ENCODE measurements around the gene SNRPD3. TPM values are rescaled to one million over a fixed set of nuclear protein-coding genes. Genes with fewer than 3 reads are reported as not detected.

The SNRPD3 gene
- total RNA-seq, 1 donor, result 57.5 TPM

DNA sequence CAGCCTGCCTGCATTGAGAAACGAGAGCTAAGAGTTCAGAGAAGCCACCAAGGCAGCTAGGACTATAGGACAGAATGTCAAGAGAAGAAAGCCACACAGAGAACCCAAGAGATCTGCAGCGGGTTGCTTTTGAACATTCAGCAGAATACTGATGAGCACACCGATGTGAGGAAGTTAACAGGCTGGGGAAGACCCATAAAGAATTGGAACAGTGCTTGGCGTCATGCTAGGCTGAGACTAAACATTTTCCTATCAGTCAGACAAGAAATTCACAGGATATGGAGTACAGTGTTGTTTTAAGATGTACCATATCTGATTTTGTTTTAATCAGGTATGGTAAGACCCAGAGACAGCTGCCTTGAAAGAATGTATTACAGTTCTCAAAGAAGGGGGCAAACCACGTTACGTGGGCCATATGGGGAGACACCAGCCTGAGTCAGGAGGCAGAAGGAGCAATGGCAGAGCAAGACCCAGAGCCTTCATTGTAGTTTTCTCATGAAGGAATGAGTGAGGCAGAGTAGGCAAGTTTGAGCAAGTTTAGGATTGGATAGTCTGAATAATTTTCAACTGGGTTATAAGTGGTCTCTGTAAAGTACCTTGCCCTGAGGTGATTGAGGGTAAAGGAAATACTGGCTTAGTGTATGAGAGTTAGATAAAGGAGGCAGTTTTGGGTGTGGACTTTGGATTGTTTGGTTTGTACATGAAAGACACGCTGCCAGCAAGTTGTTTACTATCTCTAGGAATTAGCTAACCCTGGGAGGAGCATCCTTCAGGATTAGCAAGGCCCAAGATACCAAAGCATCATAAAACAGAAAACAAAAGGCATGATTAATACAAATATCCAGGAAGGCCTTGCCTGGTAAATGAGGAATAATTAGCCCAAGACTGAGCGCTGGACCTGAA is 22.8 kb downstream of the SNRPD3 start:
- Histone ChIP-seq H3K9me3 (ENCODE audit: low read depth, low read length) (no peaks in the 10 kb centered on the region), H3K4me3 (ENCODE audit: insufficient read depth, low read length) (no peak overlapping the region), H3K4me2 (ENCODE audit: insufficient read depth, low read length) (no peak overlapping the region), H3K27me3 (ENCODE audit: insufficient read depth, low read length) (no peaks in the 10 kb centered on the region), H3K36me3 (ENCODE audit: insufficient read depth, low read length) (peaks cover 16% of the 10 kb centered on the region), H4K20me1 (ENCODE audit: insufficient read depth, low read length) (no peaks in the 10 kb centered on the region), H3K4me1 (ENCODE audit: insufficient read depth, low read length) (peaks cover 13% of the 10 kb centered on the region), H3K79me2 (ENCODE audit: insufficient read depth, low read length) (no peaks in the 10 kb centered on the region), H2AFZ (ENCODE audit: low read length) (no peak overlapping the region), H3K27ac (ENCODE audit: low read depth, low read length) (no peak overlapping the region)
- TF ChIP-seq, protein P1, sequence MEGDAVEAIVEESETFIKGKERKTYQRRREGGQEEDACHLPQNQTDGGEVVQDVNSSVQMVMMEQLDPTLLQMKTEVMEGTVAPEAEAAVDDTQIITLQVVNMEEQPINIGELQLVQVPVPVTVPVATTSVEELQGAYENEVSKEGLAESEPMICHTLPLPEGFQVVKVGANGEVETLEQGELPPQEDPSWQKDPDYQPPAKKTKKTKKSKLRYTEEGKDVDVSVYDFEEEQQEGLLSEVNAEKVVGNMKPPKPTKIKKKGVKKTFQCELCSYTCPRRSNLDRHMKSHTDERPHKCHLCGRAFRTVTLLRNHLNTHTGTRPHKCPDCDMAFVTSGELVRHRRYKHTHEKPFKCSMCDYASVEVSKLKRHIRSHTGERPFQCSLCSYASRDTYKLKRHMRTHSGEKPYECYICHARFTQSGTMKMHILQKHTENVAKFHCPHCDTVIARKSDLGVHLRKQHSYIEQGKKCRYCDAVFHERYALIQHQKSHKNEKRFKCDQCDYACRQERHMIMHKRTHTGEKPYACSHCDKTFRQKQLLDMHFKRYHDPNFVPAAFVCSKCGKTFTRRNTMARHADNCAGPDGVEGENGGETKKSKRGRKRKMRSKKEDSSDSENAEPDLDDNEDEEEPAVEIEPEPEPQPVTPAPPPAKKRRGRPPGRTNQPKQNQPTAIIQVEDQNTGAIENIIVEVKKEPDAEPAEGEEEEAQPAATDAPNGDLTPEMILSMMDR (IDR thresholded peaks at IDR 0.05; ENCODE audit: extremely low read depth, low read depth, low read length), result no peak
- DNase-seq (ENCODE audit: insufficient read length, low spot score, missing footprints), result no peak

DNA sequence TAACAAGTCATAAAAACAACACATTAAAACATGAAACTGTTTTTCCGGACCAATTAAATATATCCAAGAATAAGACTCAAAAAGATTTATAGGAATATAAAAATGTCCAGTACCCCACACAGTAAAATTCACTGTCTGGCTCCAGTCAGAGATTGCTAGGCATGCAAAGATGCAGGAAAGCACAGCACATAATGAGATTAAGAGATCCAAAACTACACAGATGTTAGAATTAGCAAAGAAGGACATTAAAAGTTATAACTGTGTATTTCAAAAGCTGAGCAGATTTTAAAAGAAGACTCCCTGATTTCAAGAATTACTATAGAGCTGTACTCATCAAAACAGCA is 23.4 kb downstream of the SNRPD3 start:
- no peak overlapping the region for H3K27ac ChIP-seq (ENCODE audit: low read depth, low read length)
- H3K4me2 ChIP-seq (ENCODE audit: insufficient read depth, low read length), result no peak overlapping the region

DNA sequence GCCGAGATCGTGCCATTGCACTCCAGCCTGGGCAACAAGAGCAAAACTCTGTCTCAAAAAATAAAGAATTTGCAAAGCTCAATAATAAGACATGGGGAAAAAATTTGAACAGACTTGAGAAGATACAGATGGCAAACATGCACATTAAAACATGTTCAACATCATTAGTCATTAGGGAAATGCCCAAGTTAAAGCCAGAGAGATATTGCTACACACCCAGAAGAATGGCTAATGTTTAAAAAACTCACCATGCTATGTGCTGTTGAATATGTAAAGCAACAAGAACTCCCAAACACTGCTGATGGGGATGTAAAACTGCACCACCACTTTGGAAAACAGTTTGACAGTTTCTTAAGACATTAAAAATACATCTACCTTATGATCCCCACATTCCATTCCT is 24.5 kb downstream of the SNRPD3 start:
- no peaks in the 10 kb centered on the region for H3K79me2 ChIP-seq (ENCODE audit: insufficient read depth, low read length)
- H4K20me1 ChIP-seq (ENCODE audit: insufficient read depth, low read length), result no peaks in the 10 kb centered on the region
- no peak overlapping the region for H2AFZ ChIP-seq (ENCODE audit: low read length)
- peaks cover 15% of the 10 kb centered on the region for H3K4me1 ChIP-seq (ENCODE audit: insufficient read depth, low read length)
- TF ChIP-seq, protein P1 (IDR thresholded peaks at IDR 0.05; ENCODE audit: extremely low read depth, low read depth, low read length), result no peak
- DNase-seq (ENCODE audit: insufficient read length, low spot score, missing footprints), result peak; percentile 87
- no peak overlapping the region for H3K4me3 ChIP-seq (ENCODE audit: insufficient read depth, low read length)
- no peak overlapping the region for H3K27ac ChIP-seq (ENCODE audit: low read depth, low read length)
- H3K27me3 ChIP-seq (ENCODE audit: insufficient read depth, low read length), result no peaks in the 10 kb centered on the region
- no peak overlapping the region for H3K4me2 ChIP-seq (ENCODE audit: insufficient read depth, low read length)
- no peaks in the 10 kb centered on the region for H3K9me3 ChIP-seq (ENCODE audit: low read depth, low read length)
- H3K36me3 ChIP-seq (ENCODE audit: insufficient read depth, low read length), result peaks cover 8% of the 10 kb centered on the region

More for the DNA sequence above, 23.4 kb downstream of the SNRPD3 start:
- no peaks in the 10 kb centered on the region for H3K79me2 ChIP-seq (ENCODE audit: insufficient read depth, low read length)
- H3K27me3 ChIP-seq (ENCODE audit: insufficient read depth, low read length), result no peaks in the 10 kb centered on the region
- no peak for DNase-seq (ENCODE audit: insufficient read length, low spot score, missing footprints)
- peaks cover 11% of the 10 kb centered on the region for H3K36me3 ChIP-seq (ENCODE audit: insufficient read depth, low read length)
- H3K4me3 ChIP-seq (ENCODE audit: insufficient read depth, low read length), result no peak overlapping the region
- TF ChIP-seq, protein P1 (IDR thresholded peaks at IDR 0.05; ENCODE audit: extremely low read depth, low read depth, low read length), result no peak
- peaks cover 15% of the 10 kb centered on the region for H3K4me1 ChIP-seq (ENCODE audit: insufficient read depth, low read length)
- H2AFZ ChIP-seq (ENCODE audit: low read length), result no peak overlapping the region
- H3K9me3 ChIP-seq (ENCODE audit: low read depth, low read length), result no peaks in the 10 kb centered on the region
- H4K20me1 ChIP-seq (ENCODE audit: insufficient read depth, low read length), result no peaks in the 10 kb centered on the region

- Histone ChIP-seq H2AFZ (ENCODE audit: low read length) (no peak overlapping the region), H3K4me2 (ENCODE audit: insufficient read depth, low read length) (no peak overlapping the region), H3K4me1 (ENCODE audit: insufficient read depth, low read length) (peaks cover 15% of the 10 kb centered on the region), H3K27me3 (ENCODE audit: insufficient read depth, low read length) (no peaks in the 10 kb centered on the region), H4K20me1 (ENCODE audit: insufficient read depth, low read length) (no peaks in the 10 kb centered on the region), H3K36me3 (ENCODE audit: insufficient read depth, low read length) (peaks cover 4% of the 10 kb centered on the region), H3K27ac (ENCODE audit: low read depth, low read length) (no peak overlapping the region), H3K4me3 (ENCODE audit: insufficient read depth, low read length) (no peak overlapping the region), H3K9me3 (ENCODE audit: low read depth, low read length) (no peaks in the 10 kb centered on the region), H3K79me2 (ENCODE audit: insufficient read depth, low read length) (no peaks in the 10 kb centered on the region)
- TF ChIP-seq, protein P1 (IDR thresholded peaks at IDR 0.05; ENCODE audit: extremely low read depth, low read depth, low read length), result no peak
- peak; percentile 44 for DNase-seq (ENCODE audit: insufficient read length, low spot score, missing footprints)
Observed at GRCh38 chr22:24582056-24582814, 26.4 kb downstream of the SNRPD3 start.
